A549 (cell line): ENCODE results near the gene STYXL1.

Experiments
- CHD2 ChIP-seq: fragments of 150-350 bp; IDR thresholded peaks from 2 replicates; pipeline ENCODE4 v1.6.1; 2014; ENCODE audit warnings: low read length; ENCODE audit not compliant: partially characterized antibody
- EP300 ChIP-seq, 2 experiments: fragments of >200 bp; sonication (Bioruptor Twin); formaldehyde crosslinking; IDR thresholded peaks; 2 replicates in 1 of 2; 3 replicates in 1 of 2; pipeline ENCODE4 v1.6.1; 2016 to 2017
- HDAC2 ChIP-seq: fragments of 200-600 bp; sonication (generic); IDR thresholded peaks from 2 replicates; pipeline ENCODE4 v1.6.1; 2016
- HOXA7 ChIP-seq: fragments of 250-450 bp; sonication (Bioruptor Pico); IDR thresholded peaks from 2 replicates; pipeline ENCODE4 v1.5.0; 2020; ENCODE audit warnings: mild to moderate bottlenecking, moderate library complexity
- JUNB ChIP-seq: fragments of >200 bp; sonication (Bioruptor Twin); formaldehyde crosslinking; IDR thresholded peaks from 2 replicates; pipeline ENCODE4 v1.6.1; 2016
- KDM1A ChIP-seq: fragments of 200-600 bp; sonication (generic); IDR thresholded peaks from 2 replicates; pipeline ENCODE4 v1.6.1; 2016; ENCODE audit warnings: low read depth, mild to moderate bottlenecking
- POLR2A ChIP-seq: IDR thresholded peaks from 2 replicates; pipeline ENCODE4 v1.6.1; 2012; ENCODE audit warnings: mild to moderate bottlenecking, low read length
- RAD21 ChIP-seq, 2 experiments: fragments of >200 bp in 1 of 2; sonication (Bioruptor Twin) in 1 of 2; formaldehyde crosslinking in 1 of 2; IDR thresholded peaks in 1 of 2; conservative IDR thresholded peaks in 1 of 2; 2 replicates in 1 of 2; 3 replicates in 1 of 2; pipeline ENCODE4 v1.6.1; 2012 to 2018; ENCODE audit warnings: inconsistent platforms in 1 of 2
- RCOR1 ChIP-seq: fragments of 150-350 bp; IDR thresholded peaks from 2 replicates; pipeline ENCODE4 v1.6.1; 2014; ENCODE audit warnings: antibody characterized with exemption, low read length, low read depth
- RFX5 ChIP-seq: fragments of 450-650 bp; IDR thresholded peaks from 2 replicates; pipeline ENCODE4 v1.7.1; 2014; ENCODE audit warnings: antibody characterized with exemption, mild to moderate bottlenecking, moderate library complexity
- SMC3 ChIP-seq: fragments of >200 bp; sonication (Bioruptor Twin); formaldehyde crosslinking; IDR thresholded peaks from 3 replicates; pipeline ENCODE4 v1.6.1; 2018; ENCODE audit warnings: inconsistent platforms
- ZC3H11A ChIP-seq: fragments of 450-650 bp; IDR thresholded peaks from 2 replicates; pipeline ENCODE4 v1.6.1; 2014; ENCODE audit warnings: antibody characterized with exemption, mild to moderate bottlenecking
- TF ChIP-seq, protein P1 (sequence below): fragments of 150-350 bp; IDR thresholded peaks from 2 replicates; pipeline ENCODE4 v1.6.1; 2014; ENCODE audit warnings: low read depth, mild to moderate bottlenecking, low read length
- TF ChIP-seq, protein P2 (sequence below): fragments of >200 bp; sonication (Bioruptor Twin); formaldehyde crosslinking; IDR thresholded peaks from 3 replicates; pipeline ENCODE4 v1.5.1; 2016

DNA sequence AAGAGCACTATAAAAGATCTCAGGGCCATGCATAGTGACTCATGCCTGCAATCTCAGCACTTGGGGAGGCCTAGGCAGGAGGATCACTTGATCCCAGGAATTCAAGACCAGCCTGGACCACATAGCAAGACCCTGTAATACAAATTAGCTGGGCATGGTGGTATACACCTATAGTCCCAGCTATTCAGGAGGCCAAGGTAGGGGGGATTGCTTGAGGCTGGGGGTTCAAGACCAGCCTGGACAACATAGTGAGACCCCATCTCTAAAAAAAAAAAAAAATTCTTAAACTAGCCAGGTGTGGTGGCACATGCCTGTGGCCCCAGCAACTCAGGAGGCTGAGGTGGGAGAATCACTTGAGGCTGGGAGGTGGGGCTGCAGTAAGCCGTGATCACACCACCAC, 15.8 kb downstream of the STYXL1 start:
- TF ChIP-seq, protein P1, sequence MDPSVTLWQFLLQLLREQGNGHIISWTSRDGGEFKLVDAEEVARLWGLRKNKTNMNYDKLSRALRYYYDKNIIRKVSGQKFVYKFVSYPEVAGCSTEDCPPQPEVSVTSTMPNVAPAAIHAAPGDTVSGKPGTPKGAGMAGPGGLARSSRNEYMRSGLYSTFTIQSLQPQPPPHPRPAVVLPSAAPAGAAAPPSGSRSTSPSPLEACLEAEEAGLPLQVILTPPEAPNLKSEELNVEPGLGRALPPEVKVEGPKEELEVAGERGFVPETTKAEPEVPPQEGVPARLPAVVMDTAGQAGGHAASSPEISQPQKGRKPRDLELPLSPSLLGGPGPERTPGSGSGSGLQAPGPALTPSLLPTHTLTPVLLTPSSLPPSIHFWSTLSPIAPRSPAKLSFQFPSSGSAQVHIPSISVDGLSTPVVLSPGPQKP: no peak
- TF ChIP-seq POLR2A (no peak), CHD2 (no peak), EP300 (IDR thresholded peaks at IDR 0.05) (no peak), JUNB (no peak), RAD21 (conservative IDR thresholded peaks at IDR 0.05 in 1 of 2, IDR thresholded peaks at IDR 0.05 in 1 of 2) (no peak), HDAC2 (no peak), SMC3 (no peak), HOXA7 (CRISPR knock-in tag) (no peak), RFX5 (no peak), RCOR1 (no peak), ZC3H11A (no peak), KDM1A (no peak)
- TF ChIP-seq, protein P2, sequence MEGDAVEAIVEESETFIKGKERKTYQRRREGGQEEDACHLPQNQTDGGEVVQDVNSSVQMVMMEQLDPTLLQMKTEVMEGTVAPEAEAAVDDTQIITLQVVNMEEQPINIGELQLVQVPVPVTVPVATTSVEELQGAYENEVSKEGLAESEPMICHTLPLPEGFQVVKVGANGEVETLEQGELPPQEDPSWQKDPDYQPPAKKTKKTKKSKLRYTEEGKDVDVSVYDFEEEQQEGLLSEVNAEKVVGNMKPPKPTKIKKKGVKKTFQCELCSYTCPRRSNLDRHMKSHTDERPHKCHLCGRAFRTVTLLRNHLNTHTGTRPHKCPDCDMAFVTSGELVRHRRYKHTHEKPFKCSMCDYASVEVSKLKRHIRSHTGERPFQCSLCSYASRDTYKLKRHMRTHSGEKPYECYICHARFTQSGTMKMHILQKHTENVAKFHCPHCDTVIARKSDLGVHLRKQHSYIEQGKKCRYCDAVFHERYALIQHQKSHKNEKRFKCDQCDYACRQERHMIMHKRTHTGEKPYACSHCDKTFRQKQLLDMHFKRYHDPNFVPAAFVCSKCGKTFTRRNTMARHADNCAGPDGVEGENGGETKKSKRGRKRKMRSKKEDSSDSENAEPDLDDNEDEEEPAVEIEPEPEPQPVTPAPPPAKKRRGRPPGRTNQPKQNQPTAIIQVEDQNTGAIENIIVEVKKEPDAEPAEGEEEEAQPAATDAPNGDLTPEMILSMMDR: no peak
